Thoracic aorta (tissue), 2 donors: Measurements from ENCODE around the gene ALG1L2. TPM values are rescaled to one million over a fixed set of nuclear protein-coding genes. Genes with fewer than 3 reads are reported as not detected.
"Not testable (repeated sequence)": the region's sequence is repeated elsewhere in the genome, so short reads cannot be mapped to it uniquely, and the experiment has no call there.

Experiments used
- ATAC-seq: fragments of 150-250 bp; one replicate; pipeline ENCODE4 v1.8.0; 2017; ENCODE audit warnings: low read depth; ENCODE audit not compliant: insufficient number of reproducible peaks, low FRiP score
- DNase-seq: peaks from one replicate; pipeline ENCODE4 v3.0.0-alpha.2; 2020; ENCODE audit warnings: low spot score
- H3K27ac ChIP-seq, 2 donors: fragments of 200-600 bp; sonication (generic); 1 replicate in 1 of 2; 2 replicates in 1 of 2; pipeline ENCODE4 v1.5.1; 2016; ENCODE audit warnings: mild to moderate bottlenecking in 2 of 2, moderate library complexity in 2 of 2
- H3K27me3 ChIP-seq: fragments of 200-600 bp; sonication (generic); replicated peaks from 2 replicates; pipeline ENCODE4 v1.6.0; 2016; ENCODE audit warnings: mild to moderate bottlenecking; ENCODE audit not compliant: insufficient read depth
- H3K36me3 ChIP-seq: fragments of 200-600 bp; sonication (generic); one replicate; pipeline ENCODE4 v1.5.1; 2016
- H3K4me1 ChIP-seq, 2 donors: fragments of 200-600 bp; sonication (generic); 1 replicate in 1 of 2; 2 replicates in 1 of 2; pipeline versions ENCODE4 v1.5.1 to v1.6.0; 2016; ENCODE audit warnings: low read depth in 2 of 2, mild to moderate bottlenecking in 1 of 2; ENCODE audit not compliant: control insufficient read depth in 1 of 2
- H3K4me3 ChIP-seq: fragments of 200-600 bp; sonication (generic); 2 replicates; pipeline ENCODE4 v1.5.1; 2016; ENCODE audit warnings: mild to moderate bottlenecking
- H3K9me3 ChIP-seq: fragments of 200-600 bp; sonication (generic); 2 replicates; pipeline ENCODE4 v1.5.1; 2016
- total RNA-seq, 2 donors: library from RNA; depleted of rRNA; stranded (reverse); fragments of >200 nt; gene quantifications; one replicate each; pipeline versions ENCODE4 v1.1.0 to v1.2.3, GENCODE V29; 2016
- TF ChIP-seq, protein P1 (sequence below): fragments of 200-600 bp; sonication (generic); IDR thresholded peaks from one replicate; pipeline ENCODE4 v1.5.1; 2019; ENCODE audit warnings: antibody characterized with exemption

The ALG1L2 gene, protein sequence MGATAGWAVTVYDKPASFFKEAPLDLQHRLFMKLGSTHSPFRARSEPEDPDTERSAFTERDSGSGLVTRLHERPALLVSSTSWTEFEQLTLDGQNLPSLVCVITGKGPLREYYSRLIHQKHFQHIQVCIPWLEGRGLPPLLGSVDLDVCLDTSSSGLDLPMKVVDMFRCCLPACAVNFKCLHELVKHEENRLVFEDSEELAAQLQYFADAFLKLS
- total RNA-seq, result not detected

DNA sequence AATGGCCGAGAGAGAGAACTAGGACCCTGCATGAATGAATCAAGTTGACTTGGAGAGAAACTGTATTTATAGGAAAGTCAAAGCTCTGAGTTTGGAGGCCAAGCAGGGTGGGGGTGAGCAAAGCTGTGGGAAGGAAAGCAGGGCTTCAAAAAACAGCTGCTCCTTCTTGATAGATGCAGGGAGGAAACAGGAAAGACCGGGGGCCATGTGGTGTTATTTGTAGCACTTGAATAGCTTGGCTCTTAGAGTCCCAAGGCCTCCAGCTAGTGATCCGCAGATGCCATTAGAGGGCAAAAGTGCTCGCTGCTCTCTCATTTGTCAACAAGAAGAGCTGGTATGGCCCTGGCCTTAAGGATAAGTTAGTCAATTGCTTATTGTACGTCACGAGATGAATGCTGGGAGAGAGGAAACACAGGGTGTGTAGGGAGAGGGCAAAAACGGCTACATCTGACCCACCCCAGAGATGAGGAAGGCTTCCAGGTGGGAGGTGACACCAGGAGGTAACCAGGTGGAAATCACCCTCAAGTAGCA, at the start of gene ALG1L2:
ALG1L2 (plus strand) TSS at position 481 of the 531 bp plus-strand sequence. CDS start 186 bp downstream, outside the sequence.
- H3K27me3 ChIP-seq, result no peaks in the 10 kb centered on the region
- no peak for DNase-seq
- H3K4me3 ChIP-seq, result no peak within 1 kb of the TSS
- H3K27ac ChIP-seq, result no peak within 1 kb of the TSS
- ATAC-seq, result no peak
- H3K4me1 ChIP-seq, result no peaks in the 10 kb centered on the region
- H3K36me3 ChIP-seq, result no peaks in the 10 kb centered on the region
- H3K9me3 ChIP-seq, result no peaks in the 10 kb centered on the region
- TF ChIP-seq, protein P1, sequence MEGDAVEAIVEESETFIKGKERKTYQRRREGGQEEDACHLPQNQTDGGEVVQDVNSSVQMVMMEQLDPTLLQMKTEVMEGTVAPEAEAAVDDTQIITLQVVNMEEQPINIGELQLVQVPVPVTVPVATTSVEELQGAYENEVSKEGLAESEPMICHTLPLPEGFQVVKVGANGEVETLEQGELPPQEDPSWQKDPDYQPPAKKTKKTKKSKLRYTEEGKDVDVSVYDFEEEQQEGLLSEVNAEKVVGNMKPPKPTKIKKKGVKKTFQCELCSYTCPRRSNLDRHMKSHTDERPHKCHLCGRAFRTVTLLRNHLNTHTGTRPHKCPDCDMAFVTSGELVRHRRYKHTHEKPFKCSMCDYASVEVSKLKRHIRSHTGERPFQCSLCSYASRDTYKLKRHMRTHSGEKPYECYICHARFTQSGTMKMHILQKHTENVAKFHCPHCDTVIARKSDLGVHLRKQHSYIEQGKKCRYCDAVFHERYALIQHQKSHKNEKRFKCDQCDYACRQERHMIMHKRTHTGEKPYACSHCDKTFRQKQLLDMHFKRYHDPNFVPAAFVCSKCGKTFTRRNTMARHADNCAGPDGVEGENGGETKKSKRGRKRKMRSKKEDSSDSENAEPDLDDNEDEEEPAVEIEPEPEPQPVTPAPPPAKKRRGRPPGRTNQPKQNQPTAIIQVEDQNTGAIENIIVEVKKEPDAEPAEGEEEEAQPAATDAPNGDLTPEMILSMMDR, result no peak

DNA sequence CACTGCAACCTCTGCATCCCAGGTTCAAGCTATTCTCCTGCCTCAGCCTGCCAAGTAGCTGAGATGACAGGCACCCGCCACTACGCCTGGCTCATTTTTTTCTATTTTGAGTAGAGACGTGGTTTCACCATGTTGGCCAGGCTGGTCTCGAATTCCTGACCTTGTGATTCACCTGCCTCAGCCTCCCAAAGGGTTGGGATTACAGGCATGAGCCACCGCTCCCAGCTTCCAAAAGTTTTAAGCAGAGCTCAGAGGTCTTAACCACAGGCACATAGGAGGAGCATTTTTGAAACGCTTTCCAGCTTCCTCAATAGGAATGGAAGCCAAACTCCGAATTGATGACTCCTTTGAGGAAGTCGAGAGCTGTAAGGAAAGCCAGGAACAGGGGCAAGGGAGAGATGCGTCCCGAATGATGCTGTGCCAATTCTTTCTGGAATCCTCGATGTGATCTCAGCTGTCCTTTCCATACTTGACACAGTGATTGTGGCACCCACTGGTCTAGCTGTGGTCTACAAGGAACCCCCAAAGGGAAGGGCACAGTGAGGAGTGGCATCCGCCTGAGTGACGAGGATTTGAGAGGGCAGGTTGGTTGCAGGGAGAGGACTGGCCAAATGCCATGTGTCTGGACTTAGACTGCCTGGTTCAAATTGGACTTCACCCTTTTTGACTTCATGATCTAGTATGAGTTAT, 44.4 kb upstream of the ALG1L2 start:
- H3K36me3 ChIP-seq, H3K27me3 ChIP-seq, H3K9me3 ChIP-seq, H3K4me3 ChIP-seq, ATAC-seq, H3K27ac ChIP-seq, DNase-seq, H3K4me1 ChIP-seq: not testable (repeated sequence)

DNA sequence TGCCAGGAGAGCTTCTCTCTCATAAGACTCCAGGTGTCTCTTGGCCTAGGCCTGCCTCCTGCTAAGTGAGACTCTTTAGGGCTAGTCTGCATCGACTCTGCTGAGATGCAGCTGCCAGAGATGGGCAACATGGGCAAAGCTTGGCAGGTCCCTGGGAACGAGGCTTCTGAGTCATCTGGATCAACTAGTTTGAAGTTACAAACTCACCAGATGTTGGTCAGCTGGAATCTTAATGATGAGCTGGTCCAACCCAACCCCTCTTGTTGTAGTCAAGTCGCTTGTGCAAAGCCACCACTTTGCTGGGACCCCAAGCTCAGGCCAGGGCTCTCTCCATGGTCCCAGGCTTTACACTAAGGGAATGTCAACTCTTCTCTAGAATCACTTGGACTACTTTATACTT, 38.9 kb upstream of the ALG1L2 start:
- H3K4me1 ChIP-seq, ATAC-seq, H3K36me3 ChIP-seq, H3K27me3 ChIP-seq, H3K27ac ChIP-seq, DNase-seq, H3K4me3 ChIP-seq, H3K9me3 ChIP-seq: not testable (repeated sequence)

DNA sequence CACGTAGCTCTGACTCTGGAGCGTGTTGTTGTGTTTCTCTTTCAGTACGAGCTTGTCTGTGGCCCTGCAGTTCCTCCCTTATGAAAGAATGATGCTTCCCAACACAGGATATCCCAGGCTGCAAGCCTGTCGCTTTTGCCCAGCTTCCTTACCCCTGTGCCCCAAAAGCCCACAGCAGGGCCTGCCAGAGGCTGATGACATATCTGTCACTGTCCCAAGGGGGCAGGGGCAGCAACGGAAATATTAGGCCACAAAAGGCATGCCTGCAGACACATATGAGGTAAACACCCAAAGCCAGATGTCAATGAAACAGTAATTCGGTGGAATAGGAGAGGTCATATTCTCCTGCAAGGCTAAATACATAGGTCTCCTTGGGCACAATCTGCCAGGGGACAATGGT, 38.0 kb upstream of the ALG1L2 start:
- not testable (repeated sequence) for H3K4me1 ChIP-seq, H3K4me3 ChIP-seq, H3K9me3 ChIP-seq, H3K36me3 ChIP-seq, H3K27me3 ChIP-seq, ATAC-seq, H3K27ac ChIP-seq, DNase-seq

DNA sequence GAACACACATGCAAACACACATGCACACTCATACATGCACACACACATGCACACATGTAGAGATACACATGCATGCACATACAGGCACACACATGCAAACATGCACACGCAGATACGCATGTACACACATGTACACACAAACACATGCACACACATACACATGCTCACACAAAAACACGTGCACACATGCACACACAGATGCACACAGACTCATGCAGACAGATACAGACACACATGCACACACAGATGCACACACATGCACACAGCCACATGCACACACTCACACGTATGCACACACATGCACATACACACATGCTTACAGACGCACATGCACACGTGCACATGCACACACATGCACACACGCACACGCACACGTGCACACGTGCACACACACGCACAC, 37.3 kb upstream of the ALG1L2 start:
- Histone ChIP-seq H3K9me3 (no peaks in the 10 kb centered on the region), H3K27me3 (no peaks in the 10 kb centered on the region), H3K27ac (no peak overlapping the region), H3K4me1 (no peaks in the 10 kb centered on the region), H3K4me3 (no peak overlapping the region), H3K36me3 (no peaks in the 10 kb centered on the region)
- TF ChIP-seq, protein P1, result no peak
- ATAC-seq (no peak), DNase-seq (no peak)

DNA sequence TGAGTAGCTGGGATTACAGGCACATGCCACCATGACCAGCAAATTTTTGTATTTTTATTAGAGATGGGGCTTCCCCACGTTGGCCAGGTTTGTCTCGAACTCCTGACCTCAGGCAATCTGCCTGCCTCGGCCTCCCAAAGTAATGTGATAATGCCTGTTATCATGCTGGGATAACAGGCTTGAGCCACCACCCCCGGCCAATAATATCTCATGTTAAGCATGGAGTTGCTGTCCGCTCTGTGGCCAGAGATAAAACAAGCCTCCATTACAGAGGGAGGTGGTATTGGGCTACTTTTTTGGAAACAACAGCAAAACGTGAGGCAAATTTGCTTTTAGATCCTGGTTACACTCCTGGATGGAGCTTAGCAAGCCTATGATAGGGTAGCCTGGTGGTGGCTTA, 32.9 kb upstream of the ALG1L2 start:
- H3K36me3 ChIP-seq, result no peaks in the 10 kb centered on the region
- TF ChIP-seq, protein P1, result no peak
- H3K4me3 ChIP-seq, result no peak overlapping the region
- no peak for DNase-seq
- H3K9me3 ChIP-seq, result no peaks in the 10 kb centered on the region
- H3K4me1 ChIP-seq, result no peaks in the 10 kb centered on the region
- no peak for ATAC-seq
- no peaks in the 10 kb centered on the region for H3K27me3 ChIP-seq
- H3K27ac ChIP-seq, result no peak overlapping the region

DNA sequence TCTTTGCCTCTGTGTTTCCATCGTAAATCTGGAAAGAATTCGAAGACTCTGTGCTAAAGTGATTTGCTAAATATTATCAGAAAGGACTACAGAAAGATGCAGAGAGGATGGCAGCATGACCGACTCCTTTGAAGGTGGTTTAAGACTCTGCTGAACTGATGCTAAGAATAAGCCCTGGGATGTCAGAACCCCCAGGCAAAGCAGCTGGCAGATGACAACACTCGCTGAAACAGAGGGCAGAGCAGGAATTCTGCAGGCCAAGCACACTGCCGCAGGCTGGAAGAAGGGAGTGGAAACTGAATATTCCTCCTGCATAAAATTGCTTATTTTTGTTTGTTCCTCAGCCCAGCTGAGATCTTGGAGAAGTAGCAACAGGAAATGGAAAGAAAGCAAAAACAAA, 29.3 kb upstream of the ALG1L2 start:
- H3K9me3 ChIP-seq, H3K27ac ChIP-seq, H3K27me3 ChIP-seq, ATAC-seq, DNase-seq, H3K36me3 ChIP-seq, H3K4me1 ChIP-seq, H3K4me3 ChIP-seq: not testable (repeated sequence)

DNA sequence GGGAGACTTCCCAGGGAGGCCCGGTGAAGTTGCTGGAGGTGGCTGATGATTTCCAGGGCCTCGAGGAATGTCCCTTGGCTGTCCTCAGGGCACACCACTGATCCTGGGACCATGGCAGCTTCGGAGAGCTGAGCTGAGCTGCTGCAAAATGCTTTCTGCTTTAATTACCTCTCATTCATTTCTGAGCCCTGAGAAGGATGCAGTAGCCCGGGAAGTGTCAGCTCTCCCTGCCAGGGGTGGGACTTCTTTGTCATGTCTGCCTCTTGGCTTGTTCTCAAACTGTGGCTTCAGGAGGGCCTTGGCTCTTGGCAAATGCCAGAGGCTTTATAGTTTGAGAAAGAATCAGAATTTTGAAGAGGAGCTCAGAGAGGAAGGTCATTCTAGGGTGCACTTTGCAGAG, 28.7 kb upstream of the ALG1L2 start:
- H3K9me3 ChIP-seq, H3K4me3 ChIP-seq, H3K27me3 ChIP-seq, ATAC-seq, H3K27ac ChIP-seq, H3K36me3 ChIP-seq, H3K4me1 ChIP-seq, DNase-seq: not testable (repeated sequence)

DNA sequence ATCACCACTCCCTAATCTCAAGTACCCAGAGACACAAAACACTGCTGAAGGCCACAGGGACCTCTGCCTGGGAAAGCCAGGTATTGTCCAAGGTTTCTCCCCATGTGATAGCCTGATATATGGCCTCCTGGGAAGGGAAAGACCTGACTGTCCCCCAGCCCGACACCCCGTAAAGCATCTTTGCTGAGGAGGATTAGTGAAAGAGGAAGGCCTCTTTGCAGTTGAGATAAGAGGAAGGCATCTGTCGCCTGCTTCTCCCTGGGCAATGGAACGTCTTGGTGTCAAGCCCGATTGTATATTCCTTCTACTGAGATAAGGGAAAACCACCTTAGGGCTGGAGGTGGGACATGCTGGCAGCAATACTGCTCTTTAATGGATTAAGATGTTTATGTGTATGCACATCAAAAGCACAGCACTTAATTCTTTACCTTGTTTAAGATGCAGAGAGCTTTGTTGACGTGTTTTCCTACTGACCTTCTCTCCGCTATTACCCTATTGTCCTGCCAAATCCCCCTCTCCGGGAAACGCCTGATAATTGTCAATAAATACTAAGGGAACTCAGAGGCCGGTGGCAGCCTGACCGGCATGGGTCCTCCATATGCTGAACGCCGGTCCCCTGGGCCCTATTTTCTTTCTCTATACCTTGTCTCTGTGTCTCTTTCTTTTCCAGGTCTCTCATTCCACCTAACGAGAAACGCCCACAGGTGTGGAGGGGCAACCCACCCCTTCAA, 23.9 kb upstream of the ALG1L2 start:
- not testable (repeated sequence) for ATAC-seq, H3K9me3 ChIP-seq, H3K36me3 ChIP-seq

More for the DNA sequence above, 23.9 kb upstream of the ALG1L2 start:
- not testable (repeated sequence) for H3K27ac ChIP-seq, H3K4me3 ChIP-seq, DNase-seq, H3K4me1 ChIP-seq, H3K27me3 ChIP-seq
